Erythroblast (primary cell): ENCODE data around the gene SLCO2B1.

Source experiments
- GATA1 ChIP-seq: IDR thresholded peaks from 2 replicates; pipeline ENCODE4 v1.6.1; 2011; ENCODE audit warnings: low read depth, mild to moderate bottlenecking, control low read depth, low read length, moderate library complexity
- POLR2A ChIP-seq: IDR thresholded peaks from 2 replicates; pipeline ENCODE4 v1.6.1; 2011; ENCODE audit warnings: mild to moderate bottlenecking, low read length

DNA sequence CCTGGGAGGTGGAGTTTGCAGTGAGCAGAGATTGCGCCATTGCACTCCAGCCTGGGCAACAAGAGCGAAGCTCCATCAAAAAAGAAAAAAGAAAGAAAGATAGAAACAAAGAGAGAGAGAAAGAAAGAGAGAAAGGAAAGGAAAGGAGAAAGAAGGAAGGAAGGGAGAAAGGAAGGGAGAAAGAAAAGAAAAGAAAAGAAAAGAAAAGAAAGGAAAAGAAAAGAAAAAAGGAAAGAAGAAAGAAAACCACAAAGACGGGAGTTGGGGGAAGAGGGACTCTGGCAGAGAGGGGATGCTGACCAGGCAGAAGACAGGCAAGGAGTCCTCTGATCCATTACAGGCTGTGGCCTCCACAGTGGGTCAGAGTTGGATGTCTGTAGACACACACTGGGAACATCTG lies 18.8 kb upstream of the SLCO2B1 start:
- TF ChIP-seq POLR2A = no peak
- TF ChIP-seq GATA1 = no peak
